GM12874 (cell line): ENCODE results near the gene LGMN.

Experiments
- TF ChIP-seq, protein P1 (sequence below): IDR thresholded peaks from 2 replicates; pipeline ENCODE4 v1.5.1; 2011; ENCODE audit warnings: low read depth, mild to moderate bottlenecking, control low read depth, low read length, moderate library complexity; ENCODE audit not compliant: insufficient read depth

Gene LGMN

GRCh38 chr14:92670643-92671366 lies 77.6 kb downstream of the LGMN start:
- TF ChIP-seq, protein P1, sequence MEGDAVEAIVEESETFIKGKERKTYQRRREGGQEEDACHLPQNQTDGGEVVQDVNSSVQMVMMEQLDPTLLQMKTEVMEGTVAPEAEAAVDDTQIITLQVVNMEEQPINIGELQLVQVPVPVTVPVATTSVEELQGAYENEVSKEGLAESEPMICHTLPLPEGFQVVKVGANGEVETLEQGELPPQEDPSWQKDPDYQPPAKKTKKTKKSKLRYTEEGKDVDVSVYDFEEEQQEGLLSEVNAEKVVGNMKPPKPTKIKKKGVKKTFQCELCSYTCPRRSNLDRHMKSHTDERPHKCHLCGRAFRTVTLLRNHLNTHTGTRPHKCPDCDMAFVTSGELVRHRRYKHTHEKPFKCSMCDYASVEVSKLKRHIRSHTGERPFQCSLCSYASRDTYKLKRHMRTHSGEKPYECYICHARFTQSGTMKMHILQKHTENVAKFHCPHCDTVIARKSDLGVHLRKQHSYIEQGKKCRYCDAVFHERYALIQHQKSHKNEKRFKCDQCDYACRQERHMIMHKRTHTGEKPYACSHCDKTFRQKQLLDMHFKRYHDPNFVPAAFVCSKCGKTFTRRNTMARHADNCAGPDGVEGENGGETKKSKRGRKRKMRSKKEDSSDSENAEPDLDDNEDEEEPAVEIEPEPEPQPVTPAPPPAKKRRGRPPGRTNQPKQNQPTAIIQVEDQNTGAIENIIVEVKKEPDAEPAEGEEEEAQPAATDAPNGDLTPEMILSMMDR, result no peak

DNA sequence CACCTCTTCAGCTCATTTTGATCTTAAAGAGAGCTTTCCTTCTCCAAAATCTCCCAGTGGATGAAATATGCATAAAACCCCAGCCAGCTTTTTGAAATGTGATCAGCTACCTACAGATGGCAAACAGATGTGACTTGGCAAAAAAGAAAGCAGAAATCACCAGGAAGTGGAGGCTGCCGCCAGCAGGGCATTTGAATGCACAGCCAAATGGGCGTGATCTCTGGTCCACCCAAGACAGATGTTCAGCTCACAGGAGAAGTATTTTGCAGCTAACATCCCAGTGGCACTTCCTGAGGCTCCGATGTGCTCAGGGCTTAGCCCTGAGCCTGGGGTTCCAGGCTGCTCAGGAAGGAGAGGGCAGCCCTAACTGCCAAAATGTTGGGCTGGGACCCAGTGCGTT lies 78.3 kb downstream of the LGMN start:
- TF ChIP-seq, protein P1, result no peak

- TF ChIP-seq, protein P1, result no peak
Measured at GRCh38 chr14:92668276-92668973, 80.0 kb downstream of the LGMN start.

GRCh38 chr14:92666251-92666650 lies 82.2 kb downstream of the LGMN start:
- TF ChIP-seq, protein P1, result no peak

DNA sequence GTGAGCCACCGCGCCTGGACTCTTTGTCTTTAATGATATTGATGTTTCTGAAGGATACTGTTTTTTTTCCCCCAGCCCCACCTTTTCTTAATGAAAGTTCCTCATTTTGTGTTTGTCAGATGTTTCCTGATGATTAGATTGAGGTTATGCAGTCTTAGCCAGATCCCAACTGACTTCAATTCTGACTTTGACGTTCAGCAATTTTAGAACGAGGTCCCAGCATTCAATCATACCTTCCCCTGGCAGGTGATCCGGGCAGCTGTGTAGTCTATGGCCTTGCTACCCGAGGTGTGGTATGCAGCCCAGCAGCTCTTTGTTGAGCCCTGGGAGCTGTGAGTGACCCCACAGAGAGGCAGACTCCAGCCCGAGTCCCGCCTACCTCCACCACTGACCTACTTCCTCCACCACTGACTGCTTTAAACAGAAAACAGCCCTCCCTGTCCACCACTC lies 82.7 kb downstream of the LGMN start:
- TF ChIP-seq, protein P1, result no peak

GRCh38 chr14:92663049-92663448 lies 85.4 kb downstream of the LGMN start:
- TF ChIP-seq, protein P1, result no peak

DNA sequence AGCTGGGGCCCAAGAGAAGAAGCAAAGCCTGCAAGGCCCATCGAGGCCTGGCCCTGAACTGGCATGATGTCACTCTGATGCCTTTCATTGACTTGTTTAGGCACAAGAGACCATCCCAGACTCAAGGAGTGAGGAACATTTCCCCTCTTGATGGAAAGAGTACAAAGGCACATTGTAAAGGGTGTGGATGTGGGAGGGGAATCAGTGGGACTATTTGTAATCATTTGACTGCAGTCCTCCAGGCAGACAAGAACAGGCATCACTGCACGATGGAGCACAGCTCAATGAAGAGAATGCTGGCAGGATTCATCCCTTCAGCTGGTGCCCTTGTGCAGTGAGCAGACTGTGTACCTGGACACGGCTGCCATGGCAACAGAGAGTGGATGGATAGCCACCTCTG lies 87.9 kb downstream of the LGMN start:
- TF ChIP-seq, protein P1, result no peak
